Stimulated activated CD4-positive, alpha-beta T cell treated with anti-CD3 and anti-CD28 coated beads, Interleukin-15, amount 100 ng/mL, for 48 hours (primary cell): ENCODE data around the gene U2AF1L4.

Experiments
- DNase-seq, 2 donors: peaks; one replicate each; pipeline ENCODE4 v3.0.0-alpha.2; 2020; ENCODE audit warnings: low read depth in 2 of 2

The U2AF1L4 gene

GRCh38 chr19:35740423-35741202 is 4.6 kb downstream of the U2AF1L4 start:
- peak; percentile 91 to 97 for DNase-seq

- no peak for DNase-seq
Observed at GRCh38 chr19:35740108-35740422, 5.2 kb downstream of the U2AF1L4 start.

GRCh38 chr19:35739275-35740107 is 5.7 kb downstream of the U2AF1L4 start:
- no peak for DNase-seq

- no peak for DNase-seq
Observed at GRCh38 chr19:35738887-35739229, 6.4 kb downstream of the U2AF1L4 start.

GRCh38 chr19:35738021-35738886 is 7.0 kb downstream of the U2AF1L4 start:
- no peak for DNase-seq

- no peak for DNase-seq
Observed at GRCh38 chr19:35736913-35737886, 8.0 kb downstream of the U2AF1L4 start.

GRCh38 chr19:35734889-35735288 is 10.3 kb downstream of the U2AF1L4 start:
- no peak for DNase-seq

GRCh38 chr19:35734273-35734672 is 10.9 kb downstream of the U2AF1L4 start:
- no peak for DNase-seq

GRCh38 chr19:35733180-35734125 is 11.8 kb downstream of the U2AF1L4 start:
- no peak for DNase-seq

- no peak for DNase-seq
Observed at GRCh38 chr19:35732540-35733179, 12.6 kb downstream of the U2AF1L4 start.

GRCh38 chr19:35731779-35732405 is 13.3 kb downstream of the U2AF1L4 start:
- DNase-seq: no peak

- DNase-seq: no peak
Observed at GRCh38 chr19:35731353-35731752, 13.9 kb downstream of the U2AF1L4 start.

GRCh38 chr19:35730326-35730725 is 14.9 kb downstream of the U2AF1L4 start:
- DNase-seq: no peak

- no peak for DNase-seq
Observed at GRCh38 chr19:35729763-35730162, 15.5 kb downstream of the U2AF1L4 start.

GRCh38 chr19:35729021-35729420 is 16.2 kb downstream of the U2AF1L4 start:
- no peak for DNase-seq

GRCh38 chr19:35727956-35728706 is 17.1 kb downstream of the U2AF1L4 start:
- DNase-seq: no peak

GRCh38 chr19:35727053-35727955 is 17.9 kb downstream of the U2AF1L4 start:
- no peak for DNase-seq
